NT2/D1 (cell line): ENCODE results near the gene ERGIC3.
A peak's percentile ranks its signal among the peaks of the same experiment; 100 is the strongest.

Experiments
- DNase-seq: peaks from one replicate; pipeline ENCODE4 v3.0.0-alpha.2; 2011; ENCODE audit warnings: low read depth, low spot score
- H3K27me3 ChIP-seq: 2 replicates; pipeline ENCODE4 v1.6.0; 2011; ENCODE audit warnings: mild to moderate bottlenecking; ENCODE audit not compliant: insufficient read length, insufficient read depth
- H3K36me3 ChIP-seq: 2 replicates; pipeline ENCODE4 v1.6.1; 2011; ENCODE audit warnings: mild to moderate bottlenecking, low read length, mixed read lengths; ENCODE audit not compliant: insufficient read depth, insufficient read length
- H3K4me1 ChIP-seq: 2 replicates; pipeline ENCODE4 v1.5.1; 2011; ENCODE audit not compliant: insufficient read depth, insufficient read length
- H3K4me3 ChIP-seq: 2 replicates; pipeline ENCODE4 v1.5.1; 2011; ENCODE audit warnings: low read depth; ENCODE audit not compliant: insufficient read length
- H3K9ac ChIP-seq: 2 replicates; pipeline ENCODE4 v1.6.0; 2011; ENCODE audit warnings: low read depth; ENCODE audit not compliant: insufficient read length
- H3K9me3 ChIP-seq: 2 replicates; pipeline ENCODE4 v1.5.1; 2011; ENCODE audit warnings: mild to moderate bottlenecking, low read length; ENCODE audit not compliant: insufficient read depth
- SUZ12 ChIP-seq: IDR thresholded peaks from 2 replicates; pipeline ENCODE4 v1.6.1; 2011; ENCODE audit not compliant: insufficient read length, insufficient read depth; ENCODE audit errors: extremely low read depth
- YY1 ChIP-seq: IDR thresholded peaks from 2 replicates; pipeline ENCODE4 v1.6.1; 2011; ENCODE audit not compliant: insufficient read length, insufficient read depth
- ZNF274 ChIP-seq: IDR thresholded peaks from 2 replicates; pipeline ENCODE4 v1.6.1; 2011; ENCODE audit warnings: mild to moderate bottlenecking, low read depth, low read length

The ERGIC3 gene

DNA sequence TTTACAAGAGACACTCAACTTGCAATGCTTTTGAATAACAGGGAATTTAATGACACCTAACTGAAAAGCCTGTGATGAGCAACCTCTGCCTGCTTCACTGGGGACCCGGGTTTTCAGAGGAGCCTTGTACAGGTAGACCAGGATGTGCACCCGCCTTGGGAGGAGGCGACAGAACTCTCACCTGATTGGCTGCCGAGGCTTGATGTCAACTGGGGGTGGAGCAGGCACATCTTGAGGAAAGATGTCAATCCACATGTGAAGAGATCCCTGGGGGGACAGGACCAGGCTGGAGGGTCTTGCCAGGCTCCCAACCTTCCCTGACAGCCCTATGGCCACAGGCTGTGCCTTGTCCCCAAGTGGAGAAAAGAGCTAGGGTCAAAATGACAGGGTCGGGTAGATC lies 19.8 kb downstream of the ERGIC3 start:
- Histone ChIP-seq H3K36me3 (peaks cover 38% of the 10 kb centered on the region), H3K9ac (peak overlapping the region; percentile 23), H3K9me3 (no peaks in the 10 kb centered on the region), H3K27me3 (no peaks in the 10 kb centered on the region), H3K4me3 (no peak overlapping the region), H3K4me1 (peaks cover 14% of the 10 kb centered on the region)
- no peak for DNase-seq
- no peak for TF ChIP-seq ZNF274
- TF ChIP-seq SUZ12, result no peak
- TF ChIP-seq YY1, result no peak

DNA sequence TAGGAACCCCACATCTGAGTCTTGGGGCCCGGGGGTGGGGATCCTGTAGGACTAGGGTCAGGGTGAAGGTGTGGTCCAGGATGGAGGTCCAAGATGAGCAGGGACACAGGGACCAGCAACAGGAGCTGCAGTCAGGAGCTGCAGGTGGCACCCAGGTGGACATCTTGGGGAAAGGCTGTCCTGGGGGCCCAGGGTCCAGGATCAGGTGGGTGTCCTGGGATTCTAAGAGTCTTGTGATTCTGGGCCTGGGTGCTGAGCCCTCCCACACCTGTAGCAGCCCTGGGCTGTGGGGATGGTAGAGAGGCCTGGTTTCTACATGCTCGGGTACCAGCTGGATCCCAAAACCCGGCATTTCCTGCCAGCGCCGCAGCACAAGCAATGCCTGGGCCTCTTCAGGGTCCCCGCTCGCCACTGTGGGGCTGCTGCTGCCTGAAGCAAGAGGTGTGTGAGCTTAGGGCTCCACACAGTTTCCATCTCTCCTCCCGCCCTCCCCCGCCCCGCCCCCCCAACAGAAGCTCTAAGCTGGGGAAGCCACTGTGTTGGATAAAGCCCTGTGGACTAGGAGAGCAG lies 20.7 kb downstream of the ERGIC3 start:
- no peaks in the 10 kb centered on the region for H3K9me3 ChIP-seq
- DNase-seq, result no peak
- no peak for TF ChIP-seq SUZ12
- TF ChIP-seq YY1, result no peak
- no peak for TF ChIP-seq ZNF274
- H3K4me3 ChIP-seq, result no peak overlapping the region
- H3K9ac ChIP-seq, result no peak overlapping the region
- H3K36me3 ChIP-seq, result peaks cover 29% of the 10 kb centered on the region
- no peaks in the 10 kb centered on the region for H3K27me3 ChIP-seq
- peaks cover 14% of the 10 kb centered on the region for H3K4me1 ChIP-seq

DNA sequence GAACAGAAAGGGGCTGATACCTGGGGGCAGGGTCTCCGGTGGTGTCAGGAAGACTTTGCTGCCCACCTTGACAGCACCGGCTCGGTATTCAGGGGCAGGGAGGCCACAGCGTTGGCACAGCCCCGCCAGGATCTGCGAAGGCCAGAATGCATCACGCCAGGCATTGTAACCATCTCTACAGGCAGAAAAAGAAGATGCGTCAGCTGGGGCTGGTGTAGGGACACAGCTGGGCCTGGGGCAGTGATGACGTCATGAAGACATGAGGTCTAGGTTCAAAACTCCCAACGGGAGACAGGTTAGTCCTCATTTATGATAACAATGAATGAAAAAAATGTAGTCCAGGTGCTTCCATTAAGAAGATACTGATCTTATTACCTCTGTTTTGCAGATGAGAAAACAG lies 22.0 kb downstream of the ERGIC3 start:
- TF ChIP-seq YY1, result no peak
- TF ChIP-seq SUZ12, result no peak
- TF ChIP-seq ZNF274, result no peak
- Histone ChIP-seq H3K4me1 (peaks cover 14% of the 10 kb centered on the region), H3K4me3 (no peak overlapping the region), H3K9ac (no peak overlapping the region), H3K36me3 (peaks cover 17% of the 10 kb centered on the region), H3K27me3 (no peaks in the 10 kb centered on the region), H3K9me3 (no peaks in the 10 kb centered on the region)
- DNase-seq, result no peak

DNA sequence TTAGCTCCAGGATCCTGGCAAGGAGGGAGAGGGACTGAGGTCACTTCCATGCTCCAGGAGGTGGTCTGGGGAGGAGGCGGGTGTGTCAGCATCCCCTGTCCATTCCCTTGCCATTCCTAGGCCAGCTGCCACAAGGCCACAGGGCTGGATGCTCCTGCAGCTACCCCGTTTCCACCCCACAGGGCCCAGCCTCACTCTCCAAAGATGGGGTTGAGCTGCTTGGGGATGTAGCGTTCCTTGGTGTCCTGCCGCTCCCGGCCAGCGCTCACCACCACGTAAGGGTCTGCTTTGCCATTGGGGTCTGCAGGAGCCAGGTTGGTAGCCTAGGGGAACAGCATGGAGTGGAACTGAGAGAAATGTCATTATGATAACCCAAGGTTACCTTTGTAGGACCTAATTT lies 23.0 kb downstream of the ERGIC3 start:
- Histone ChIP-seq H3K4me1 (peaks cover 10% of the 10 kb centered on the region), H3K36me3 (peaks cover 7% of the 10 kb centered on the region), H3K9me3 (no peaks in the 10 kb centered on the region), H3K4me3 (no peak overlapping the region), H3K9ac (no peak overlapping the region), H3K27me3 (no peaks in the 10 kb centered on the region)
- TF ChIP-seq YY1 (no peak), SUZ12 (no peak), ZNF274 (no peak)
- DNase-seq, result no peak

DNA sequence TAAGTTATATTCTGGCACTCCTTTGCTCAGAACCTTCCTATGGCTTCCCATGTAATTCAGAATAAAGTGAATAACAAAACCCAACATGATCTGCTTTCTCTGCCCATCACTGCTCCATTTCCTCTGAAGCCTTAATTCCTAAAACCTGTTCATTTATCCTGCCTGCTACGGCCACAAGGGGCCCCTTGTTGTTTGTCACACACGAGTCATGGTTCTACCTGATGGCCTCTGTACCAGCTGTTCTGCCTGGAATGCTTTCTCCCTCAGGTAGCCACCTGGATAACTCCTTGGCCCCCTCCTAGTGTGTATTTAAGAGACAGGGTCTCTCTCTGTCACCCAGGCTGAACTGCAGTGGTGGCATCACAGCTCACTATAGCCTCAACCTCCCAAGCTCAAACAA lies 26.8 kb downstream of the ERGIC3 start:
- TF ChIP-seq YY1 (no peak), ZNF274 (no peak), SUZ12 (no peak)

DNA sequence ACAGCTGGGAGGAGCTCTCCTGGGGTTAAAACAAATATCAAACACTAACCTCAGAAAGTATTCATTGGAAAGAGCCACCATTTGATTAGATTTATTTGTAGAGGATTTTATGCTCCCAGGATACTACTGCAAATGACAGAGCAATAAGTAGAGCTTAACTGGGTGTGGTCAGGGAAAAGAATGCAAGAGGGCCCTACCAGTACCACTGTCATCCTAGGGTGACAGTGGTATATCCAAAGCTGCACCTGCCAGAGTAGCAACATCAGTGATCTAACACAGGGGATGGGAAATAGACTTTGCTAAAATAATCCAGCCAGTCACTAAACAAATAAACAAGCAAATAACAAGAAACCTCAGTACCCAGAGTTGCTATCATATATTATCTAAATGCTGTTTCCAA lies 29.7 kb downstream of the ERGIC3 start:
- Histone ChIP-seq H3K4me1 (no peaks in the 10 kb centered on the region), H3K9me3 (no peaks in the 10 kb centered on the region), H3K4me3 (no peak overlapping the region), H3K27me3 (no peaks in the 10 kb centered on the region), H3K36me3 (no peaks in the 10 kb centered on the region), H3K9ac (no peak overlapping the region)
- TF ChIP-seq ZNF274 (no peak), SUZ12 (no peak)
- no peak for DNase-seq

More for the DNA sequence above, 26.8 kb downstream of the ERGIC3 start:
- Histone ChIP-seq H3K9ac (no peak overlapping the region), H3K27me3 (no peaks in the 10 kb centered on the region), H3K9me3 (no peaks in the 10 kb centered on the region), H3K4me3 (no peak overlapping the region), H3K36me3 (no peaks in the 10 kb centered on the region), H3K4me1 (no peaks in the 10 kb centered on the region)
- DNase-seq, result peak; percentile 36

DNA sequence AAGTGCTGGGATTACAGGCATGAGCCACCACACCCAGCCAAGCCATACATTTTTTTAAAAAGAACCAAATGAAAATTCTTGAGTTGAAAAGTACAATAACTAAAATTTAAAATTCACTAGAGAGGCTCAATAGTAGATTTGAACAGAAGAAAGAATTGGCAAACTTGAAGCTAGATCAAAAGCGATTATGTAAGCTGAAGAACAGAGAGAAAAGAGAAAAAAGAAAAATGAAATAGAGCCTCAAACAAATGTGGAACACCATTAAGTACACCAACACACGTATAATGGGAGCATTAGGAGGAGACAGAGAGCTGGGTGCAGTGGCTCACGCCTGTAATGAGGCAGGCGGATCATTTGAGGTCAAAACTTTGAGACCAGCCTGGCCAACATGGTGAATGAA lies 31.0 kb downstream of the ERGIC3 start:
- TF ChIP-seq YY1 (no peak), ZNF274 (no peak), SUZ12 (no peak)
- no peaks in the 10 kb centered on the region for H3K36me3 ChIP-seq
- H3K4me1 ChIP-seq, result no peaks in the 10 kb centered on the region
- no peaks in the 10 kb centered on the region for H3K9me3 ChIP-seq
- H3K4me3 ChIP-seq, result no peak overlapping the region
- DNase-seq, result no peak
- no peaks in the 10 kb centered on the region for H3K27me3 ChIP-seq
- no peak overlapping the region for H3K9ac ChIP-seq

DNA sequence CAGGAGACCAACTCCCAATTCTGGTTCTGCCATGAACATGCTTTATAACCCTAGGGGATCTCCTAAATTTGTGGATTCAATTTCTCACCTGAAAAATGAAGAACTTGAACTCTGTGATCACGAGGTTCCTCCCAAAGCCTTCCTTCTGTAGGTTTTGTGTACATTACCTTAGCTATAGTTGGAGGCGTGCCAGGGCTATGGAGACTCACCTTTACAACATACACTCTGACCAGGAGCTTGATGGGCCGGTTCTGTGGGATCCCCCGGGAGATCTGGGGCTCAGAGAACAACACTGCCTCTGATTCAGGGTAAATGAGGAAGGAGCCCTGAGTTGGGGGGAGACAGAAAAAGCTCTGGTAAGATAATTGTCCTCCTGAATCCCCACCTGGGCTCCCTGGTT lies 34.1 kb downstream of the ERGIC3 start:
- no peak for DNase-seq
- Histone ChIP-seq H3K9ac (no peak overlapping the region), H3K9me3 (no peaks in the 10 kb centered on the region), H3K4me3 (no peak overlapping the region), H3K27me3 (no peaks in the 10 kb centered on the region), H3K4me1 (no peaks in the 10 kb centered on the region), H3K36me3 (no peaks in the 10 kb centered on the region)
- TF ChIP-seq ZNF274 (no peak), YY1 (no peak), SUZ12 (no peak)
